ENCODE data around the gene CCNY. TPM values are rescaled to one million over a fixed set of nuclear protein-coding genes. Genes with fewer than 3 reads are reported as not detected.

CCNY gene
- total RNA-seq, 3 donors from 2014 or later, result 28.7 to 41.0 (median 36.1) TPM

DNA sequence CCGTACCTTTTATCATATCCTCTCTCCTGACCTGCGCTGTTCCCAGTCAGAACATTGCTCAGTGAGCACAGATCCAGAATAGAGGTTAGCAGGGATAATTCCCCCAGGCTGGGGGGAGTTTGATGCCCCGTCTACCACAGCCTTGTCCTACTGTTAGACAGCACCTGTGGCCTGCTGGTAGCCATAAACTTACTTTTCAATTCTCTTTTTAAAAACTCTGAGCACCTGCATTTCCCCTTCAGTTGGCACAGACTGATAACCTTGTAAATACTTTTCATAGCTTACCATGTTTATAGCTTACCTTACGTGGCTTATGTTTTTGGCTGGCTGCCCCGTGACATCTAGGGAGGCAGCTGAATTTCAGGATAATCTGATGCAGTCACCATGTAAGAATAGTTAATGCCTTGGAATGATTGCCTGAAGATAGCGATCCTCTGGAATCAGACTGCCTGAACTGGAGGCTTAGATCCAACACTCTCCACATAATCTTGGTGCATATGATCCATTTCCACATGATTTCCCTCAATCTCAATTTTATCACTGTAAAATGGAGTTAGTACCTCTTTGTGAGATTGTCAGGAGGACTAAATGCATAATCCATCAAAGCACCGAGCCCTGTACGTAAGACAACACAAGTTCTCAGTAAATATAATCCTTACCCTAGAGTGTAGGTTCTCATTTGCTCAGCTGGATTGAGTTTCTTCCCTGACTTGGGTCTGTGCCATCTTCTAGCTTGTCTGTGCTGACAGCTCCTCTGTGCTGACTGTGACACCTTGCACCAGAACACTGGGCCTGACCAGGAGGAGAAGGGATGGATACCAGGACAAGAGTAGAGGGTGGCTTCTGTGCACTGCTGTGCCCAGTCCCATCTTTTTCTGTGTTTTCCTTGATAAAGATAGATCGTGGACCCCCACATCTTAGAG, 157.1 kb downstream of the CCNY start:
- Histone ChIP-seq H3K4me3 (no peak overlapping the region), H3K27me3 (no peaks in the 10 kb centered on the region), H3K27ac (no peak overlapping the region), H3K4me1 (peaks cover 0 to 11% of the 10 kb centered on the region in 2 donors), H3K9me3 (no peaks in the 10 kb centered on the region), H3K36me3 (no peaks in the 10 kb centered on the region)
- intact Hi-C loops (cut with DNase I; ENCODE audit: low total_unique reads), result no loop called here
- no peak for TF ChIP-seq POLR2AphosphoS5 (IDR thresholded peaks at IDR 0.05)
- TF ChIP-seq, protein P1, sequence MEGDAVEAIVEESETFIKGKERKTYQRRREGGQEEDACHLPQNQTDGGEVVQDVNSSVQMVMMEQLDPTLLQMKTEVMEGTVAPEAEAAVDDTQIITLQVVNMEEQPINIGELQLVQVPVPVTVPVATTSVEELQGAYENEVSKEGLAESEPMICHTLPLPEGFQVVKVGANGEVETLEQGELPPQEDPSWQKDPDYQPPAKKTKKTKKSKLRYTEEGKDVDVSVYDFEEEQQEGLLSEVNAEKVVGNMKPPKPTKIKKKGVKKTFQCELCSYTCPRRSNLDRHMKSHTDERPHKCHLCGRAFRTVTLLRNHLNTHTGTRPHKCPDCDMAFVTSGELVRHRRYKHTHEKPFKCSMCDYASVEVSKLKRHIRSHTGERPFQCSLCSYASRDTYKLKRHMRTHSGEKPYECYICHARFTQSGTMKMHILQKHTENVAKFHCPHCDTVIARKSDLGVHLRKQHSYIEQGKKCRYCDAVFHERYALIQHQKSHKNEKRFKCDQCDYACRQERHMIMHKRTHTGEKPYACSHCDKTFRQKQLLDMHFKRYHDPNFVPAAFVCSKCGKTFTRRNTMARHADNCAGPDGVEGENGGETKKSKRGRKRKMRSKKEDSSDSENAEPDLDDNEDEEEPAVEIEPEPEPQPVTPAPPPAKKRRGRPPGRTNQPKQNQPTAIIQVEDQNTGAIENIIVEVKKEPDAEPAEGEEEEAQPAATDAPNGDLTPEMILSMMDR (IDR thresholded peaks at IDR 0.05), result no peak
- no peak for TF ChIP-seq POLR2A (IDR thresholded peaks at IDR 0.05)
- no peak for DNase-seq (ENCODE audit: low spot score in 2 of 2)

DNA sequence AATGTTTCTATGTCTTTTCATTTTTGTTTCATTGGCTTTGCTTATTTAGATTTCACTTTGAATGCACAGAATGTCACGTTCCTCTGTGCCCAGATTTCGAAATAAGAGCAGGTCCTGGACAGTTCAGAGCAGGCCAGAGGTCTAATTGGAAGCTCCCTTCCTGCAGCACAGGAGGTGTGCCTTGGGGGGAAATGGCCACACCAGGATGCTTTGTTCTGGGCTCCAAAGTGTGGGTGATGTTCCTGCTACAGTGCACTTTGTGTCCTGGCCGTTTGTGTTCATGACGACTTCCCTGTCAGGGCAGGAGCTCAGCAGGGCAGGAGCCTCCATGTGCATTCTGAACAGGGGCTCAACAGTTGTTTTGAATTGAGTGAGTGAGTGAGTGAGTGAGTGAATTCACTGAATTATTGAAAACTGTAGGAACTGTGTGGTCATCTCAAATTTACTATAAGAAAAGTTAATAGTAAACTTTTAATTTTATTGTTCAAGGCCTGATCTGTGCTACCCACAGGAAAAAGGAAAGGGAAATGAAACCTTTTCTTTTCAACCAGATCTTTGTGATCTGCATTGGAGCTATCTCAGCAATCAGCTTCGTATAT, 159.3 kb downstream of the CCNY start:
- H3K27ac ChIP-seq, result peak overlapping the region; percentile 57 to 59
- peak in 1 of 2 donors; percentile 80 for DNase-seq (ENCODE audit: low spot score in 2 of 2)
- intact Hi-C loops (cut with DNase I; ENCODE audit: low total_unique reads), result loop anchor here (5.0 kb wide), 1 partner anchor 862 kb away; no protein-coding TSS in a partner anchor

DNA sequence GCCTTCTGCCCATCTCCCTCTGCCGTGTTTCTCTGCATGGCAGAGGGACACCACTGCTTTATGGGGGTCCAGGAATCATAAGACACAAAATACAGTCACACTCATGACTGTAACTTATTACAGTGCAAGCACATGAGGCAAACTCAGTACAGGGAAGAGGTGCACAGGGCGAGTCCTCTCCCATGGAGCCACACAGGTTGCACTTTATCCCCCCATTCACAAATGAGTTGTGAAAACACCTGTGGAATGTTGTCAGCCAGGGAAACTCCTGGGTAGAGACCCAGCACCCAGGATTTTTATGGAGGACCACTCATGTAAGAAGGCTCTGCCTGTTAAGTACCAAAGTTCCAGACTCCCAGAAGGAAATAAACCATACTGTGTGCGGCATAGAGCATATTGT, 161.6 kb downstream of the CCNY start:
- peaks cover 0 to 11% of the 10 kb centered on the region in 2 donors for H3K4me1 ChIP-seq
- H3K4me3 ChIP-seq, result no peak overlapping the region
- TF ChIP-seq POLR2AphosphoS5 (IDR thresholded peaks at IDR 0.05) (no peak), POLR2A (IDR thresholded peaks at IDR 0.05) (no peak)
- TF ChIP-seq, protein P1 (IDR thresholded peaks at IDR 0.05), result no peak
- no peaks in the 10 kb centered on the region for H3K27me3 ChIP-seq
- no peaks in the 10 kb centered on the region for H3K36me3 ChIP-seq
- no peaks in the 10 kb centered on the region for H3K9me3 ChIP-seq
- intact Hi-C loops (cut with DNase I; ENCODE audit: low total_unique reads), result loop anchor here (5.0 kb wide), 1 partner anchor 859 kb away; no protein-coding TSS in a partner anchor
- DNase-seq (ENCODE audit: low spot score in 2 of 2), result no peak
- H3K27ac ChIP-seq, result no peak overlapping the region

More for the DNA sequence above, 159.3 kb downstream of the CCNY start:
- Histone ChIP-seq H3K4me1 (peaks cover 0 to 11% of the 10 kb centered on the region in 2 donors), H3K36me3 (no peaks in the 10 kb centered on the region), H3K27me3 (no peaks in the 10 kb centered on the region), H3K9me3 (no peaks in the 10 kb centered on the region), H3K4me3 (no peak overlapping the region)
- TF ChIP-seq POLR2A (IDR thresholded peaks at IDR 0.05) (no peak), POLR2AphosphoS5 (IDR thresholded peaks at IDR 0.05) (no peak)

DNA sequence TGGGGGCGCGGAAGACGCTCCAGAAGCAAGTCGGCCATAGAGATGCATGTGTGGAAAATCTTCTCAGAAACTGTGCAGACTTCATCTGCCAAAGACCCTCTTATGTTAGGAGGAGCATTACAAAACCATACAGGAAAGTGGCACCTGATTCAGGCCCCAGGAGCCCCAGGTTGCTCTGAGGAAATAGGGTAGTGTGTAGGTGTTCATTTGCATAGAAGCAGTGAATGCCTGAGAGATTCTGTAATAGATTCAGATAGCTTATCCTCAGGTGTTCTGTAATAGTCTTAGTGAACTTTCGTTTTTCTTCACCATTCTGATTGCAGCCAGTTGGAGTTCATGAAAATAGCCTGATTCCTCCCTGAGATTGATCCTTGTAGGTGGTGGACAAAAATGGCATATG, 162.4 kb downstream of the CCNY start:
- DNase-seq (ENCODE audit: low spot score in 2 of 2), result no peak
- no peaks in the 10 kb centered on the region for H3K9me3 ChIP-seq
- intact Hi-C loops (cut with DNase I; ENCODE audit: low total_unique reads), result loop anchor here (5.0 kb wide), 1 partner anchor 859 kb away; no protein-coding TSS in a partner anchor
- H3K4me3 ChIP-seq, result no peak overlapping the region
- H3K27ac ChIP-seq, result no peak overlapping the region
- H3K4me1 ChIP-seq, result peaks cover 0 to 6% of the 10 kb centered on the region in 2 donors
- H3K27me3 ChIP-seq, result no peaks in the 10 kb centered on the region
- no peaks in the 10 kb centered on the region for H3K36me3 ChIP-seq
- TF ChIP-seq POLR2AphosphoS5 (IDR thresholded peaks at IDR 0.05) (no peak), POLR2A (IDR thresholded peaks at IDR 0.05) (no peak)
- TF ChIP-seq, protein P1 (IDR thresholded peaks at IDR 0.05), result no peak

DNA sequence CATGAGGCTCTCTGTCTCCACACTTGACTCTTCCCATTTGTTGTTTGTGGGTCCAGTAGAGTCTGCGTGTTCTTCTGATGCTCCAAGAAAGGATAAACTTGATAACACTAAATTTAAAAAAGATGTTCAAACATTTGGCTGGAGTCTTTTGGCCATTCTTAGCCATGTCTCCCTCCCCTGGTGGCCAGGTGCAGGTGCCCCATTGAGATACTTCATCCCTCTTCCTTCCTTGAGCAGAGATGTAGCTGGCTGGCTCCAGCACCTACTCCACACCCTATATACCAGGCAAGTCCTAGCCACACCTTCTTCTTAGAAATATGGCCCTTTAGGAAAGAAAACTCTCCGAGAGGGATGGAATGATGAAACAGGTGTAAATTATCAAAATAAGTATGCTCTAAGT, 165.6 kb downstream of the CCNY start:
- TF ChIP-seq, protein P1 (IDR thresholded peaks at IDR 0.05), result no peak
- TF ChIP-seq POLR2A (IDR thresholded peaks at IDR 0.05), result no peak
- no peak for TF ChIP-seq POLR2AphosphoS5 (IDR thresholded peaks at IDR 0.05)
- DNase-seq (ENCODE audit: low spot score in 2 of 2), result no peak
- H3K27ac ChIP-seq, result no peak overlapping the region
- no peak overlapping the region for H3K4me3 ChIP-seq
- intact Hi-C loops (cut with DNase I; ENCODE audit: low total_unique reads), result no loop called here
- no peaks in the 10 kb centered on the region for H3K4me1 ChIP-seq
- H3K27me3 ChIP-seq, result no peaks in the 10 kb centered on the region
- no peaks in the 10 kb centered on the region for H3K36me3 ChIP-seq
- no peaks in the 10 kb centered on the region for H3K9me3 ChIP-seq
